ENCODE results near the gene CLEC11A. TPM values are rescaled to one million over a fixed set of nuclear protein-coding genes. Genes with fewer than 3 reads are reported as not detected.
A peak's percentile ranks its signal among the peaks of the same experiment; 100 is the strongest.

CLEC11A gene
- polyA plus RNA-seq, 1 experiment = 43.9 TPM

GRCh38 chr19:50713556-50714236 is 9.5 kb upstream of the CLEC11A start:
- ChIA-PET CTCF (interaction anchor here (0.6 to 4.1 kb wide), 5 partner anchors 8 to 756 kb away, joined by 3 to 29 read pairs (median 4); no protein-coding TSS in a partner anchor), POLR2A (interaction anchor here (0.6 kb wide), 1 partner anchor 11 kb away, joined by 3 read pairs; no protein-coding TSS in a partner anchor)
- H3K27me3 ChIP-seq (ENCODE audit: control insufficient read depth, insufficient read depth, low read length) = no peaks in the 10 kb centered on the region
- H3K4me3 ChIP-seq (ENCODE audit: low read depth, low read length) = no peak overlapping the region
- TF ChIP-seq, protein P1, sequence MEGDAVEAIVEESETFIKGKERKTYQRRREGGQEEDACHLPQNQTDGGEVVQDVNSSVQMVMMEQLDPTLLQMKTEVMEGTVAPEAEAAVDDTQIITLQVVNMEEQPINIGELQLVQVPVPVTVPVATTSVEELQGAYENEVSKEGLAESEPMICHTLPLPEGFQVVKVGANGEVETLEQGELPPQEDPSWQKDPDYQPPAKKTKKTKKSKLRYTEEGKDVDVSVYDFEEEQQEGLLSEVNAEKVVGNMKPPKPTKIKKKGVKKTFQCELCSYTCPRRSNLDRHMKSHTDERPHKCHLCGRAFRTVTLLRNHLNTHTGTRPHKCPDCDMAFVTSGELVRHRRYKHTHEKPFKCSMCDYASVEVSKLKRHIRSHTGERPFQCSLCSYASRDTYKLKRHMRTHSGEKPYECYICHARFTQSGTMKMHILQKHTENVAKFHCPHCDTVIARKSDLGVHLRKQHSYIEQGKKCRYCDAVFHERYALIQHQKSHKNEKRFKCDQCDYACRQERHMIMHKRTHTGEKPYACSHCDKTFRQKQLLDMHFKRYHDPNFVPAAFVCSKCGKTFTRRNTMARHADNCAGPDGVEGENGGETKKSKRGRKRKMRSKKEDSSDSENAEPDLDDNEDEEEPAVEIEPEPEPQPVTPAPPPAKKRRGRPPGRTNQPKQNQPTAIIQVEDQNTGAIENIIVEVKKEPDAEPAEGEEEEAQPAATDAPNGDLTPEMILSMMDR (IDR thresholded peaks at IDR 0.05; ENCODE audit: low read depth, low read length) = no peak
- H3K27ac ChIP-seq (ENCODE audit: low read depth, low read length) = no peak overlapping the region
- no peaks in the 10 kb centered on the region for H3K9me3 ChIP-seq (ENCODE audit: control insufficient read depth, insufficient read depth, low read length)
- no peak for DNase-seq (ENCODE audit: low read depth, low spot score)

- H3K27ac ChIP-seq (ENCODE audit: low read depth, low read length) = no peak overlapping the region
- H3K9me3 ChIP-seq (ENCODE audit: control insufficient read depth, insufficient read depth, low read length) = no peaks in the 10 kb centered on the region
- no peaks in the 10 kb centered on the region for H3K27me3 ChIP-seq (ENCODE audit: control insufficient read depth, insufficient read depth, low read length)
- no peak for DNase-seq (ENCODE audit: low read depth, low spot score)
- TF ChIP-seq, protein P1 (IDR thresholded peaks at IDR 0.05; ENCODE audit: low read depth, low read length) = no peak
- H3K4me3 ChIP-seq (ENCODE audit: low read depth, low read length) = no peak overlapping the region
- CTCF ChIA-PET = interaction anchor here (1.5 to 4.1 kb wide), 3 partner anchors 8 to 67 kb away, joined by 4 to 29 read pairs (median 10); no protein-coding TSS in a partner anchor
- POLR2A ChIA-PET = interaction anchor here (0.5 to 1.0 kb wide), 2 partner anchors 8 to 11 kb away, joined by 3 read pairs; no protein-coding TSS in a partner anchor
These were observed 6.8 kb upstream of the CLEC11A start for GRCh38 chr19:50716178-50717025.

DNA sequence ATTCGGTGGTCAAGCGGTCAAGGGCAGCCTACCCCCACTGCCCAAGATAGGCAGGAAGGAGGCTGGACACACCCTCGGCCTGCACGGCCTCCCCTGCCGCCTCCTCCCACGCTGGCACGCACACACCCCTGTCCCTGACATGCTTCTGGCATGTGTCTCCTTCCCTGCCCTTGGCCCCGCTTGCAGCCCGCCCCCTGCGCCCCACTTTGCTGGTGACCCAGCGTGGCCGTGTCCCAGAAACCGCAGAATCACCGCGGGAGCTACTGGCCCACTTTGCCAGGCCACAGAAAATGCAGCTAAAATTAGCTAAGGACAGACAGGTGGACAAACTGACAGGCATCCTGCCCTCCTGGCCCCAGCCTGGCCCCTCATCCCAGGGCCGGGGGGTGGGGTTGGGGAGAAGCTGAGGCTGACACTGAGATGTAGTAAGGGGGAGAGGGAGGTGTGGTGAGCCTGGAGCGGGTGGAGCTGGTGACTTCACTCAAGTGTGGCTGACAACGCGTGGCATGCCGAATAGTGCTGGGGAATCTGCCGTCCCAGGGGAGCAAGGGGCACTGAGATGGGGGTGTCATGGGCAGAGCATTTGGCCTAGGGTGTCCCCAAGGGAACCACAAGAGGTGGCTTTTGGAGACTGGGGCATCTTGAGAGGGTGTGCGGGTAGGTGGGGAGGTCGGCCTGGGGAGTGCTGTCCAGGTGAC is 6.0 kb upstream of the CLEC11A start:
- ChIA-PET POLR2A (interaction anchor here (0.5 kb wide), 1 partner anchor 12 kb away, joined by 3 read pairs; no protein-coding TSS in a partner anchor), CTCF (interaction anchor here (1.5 to 4.1 kb wide), 3 partner anchors 7 to 67 kb away, joined by 4 to 29 read pairs (median 10); no protein-coding TSS in a partner anchor)
- TF ChIP-seq, protein P1 (IDR thresholded peaks at IDR 0.05; ENCODE audit: low read depth, low read length) = no peak
- Histone ChIP-seq H3K27ac (ENCODE audit: low read depth, low read length) (no peak overlapping the region), H3K4me3 (ENCODE audit: low read depth, low read length) (no peak overlapping the region), H3K27me3 (ENCODE audit: control insufficient read depth, insufficient read depth, low read length) (no peaks in the 10 kb centered on the region), H3K9me3 (ENCODE audit: control insufficient read depth, insufficient read depth, low read length) (no peaks in the 10 kb centered on the region)
- no peak for DNase-seq (ENCODE audit: low read depth, low spot score)

GRCh38 chr19:50717891-50718254 is 5.3 kb upstream of the CLEC11A start:
- CTCF ChIA-PET = no interaction called here
- POLR2A ChIA-PET = no interaction called here

More at GRCh38 chr19:50717891-50718254, 5.3 kb upstream of the CLEC11A start:
- TF ChIP-seq, protein P1 (IDR thresholded peaks at IDR 0.05; ENCODE audit: low read depth, low read length) = no peak
- no peak overlapping the region for H3K27ac ChIP-seq (ENCODE audit: low read depth, low read length)
- H3K9me3 ChIP-seq (ENCODE audit: control insufficient read depth, insufficient read depth, low read length) = no peaks in the 10 kb centered on the region
- no peaks in the 10 kb centered on the region for H3K27me3 ChIP-seq (ENCODE audit: control insufficient read depth, insufficient read depth, low read length)
- H3K4me3 ChIP-seq (ENCODE audit: low read depth, low read length) = peak overlapping the region; percentile 63
- no peak for DNase-seq (ENCODE audit: low read depth, low spot score)

Data from AG04450 (cell line).